HepG2 (cell line): ENCODE results near the gene PHLDB1. TPM values are rescaled to one million over a fixed set of nuclear protein-coding genes. Genes with fewer than 3 reads are reported as not detected.

ENCODE experiments used
- GABPA ChIP-seq, 2 experiments: IDR thresholded peaks; 2 replicates each; pipeline ENCODE4 v1.6.1; 2011 to 2016; ENCODE audit warnings: low read depth in 2 of 2, low read length in 1 of 2, missing biosample characterization in 1 of 2, missing genetic modification characterization in 1 of 2
- PATZ1 ChIP-seq: sonication (generic); formaldehyde crosslinking; IDR thresholded peaks from 2 replicates; pipeline ENCODE4 v1.4.0; 2020; ENCODE audit warnings: missing genetic modification reagents
- ZHX2 ChIP-seq, 2 experiments: sonication (generic) in 1 of 2; formaldehyde crosslinking in 1 of 2; IDR thresholded peaks; 2 replicates each; pipeline versions ENCODE4 v1.6.1 to v1.9.0; 2014 to 2022; ENCODE audit warnings: antibody characterized with exemption in 1 of 2, borderline replicate concordance in 1 of 2, inconsistent platforms in 1 of 2, low read depth in 1 of 2, missing genetic modification reagents in 1 of 2
- polyA plus RNA-seq, 8 experiments: library from polyadenylated mRNA; depleted of rRNA in 3 of 8; stranded (reverse) in 7 of 8; unstranded in 1 of 8; fragments of >200 nt; fragmentation: Illumina TruSeq in 4 of 8; extraction: Trizol in 4 of 8; gene quantifications; 2 replicates each; pipeline versions ENCODE4 v1.2.1 to v1.2.3, GENCODE V29; 2011 to 2016; ENCODE audit warnings: low read depth in 4 of 8, missing spikeins in 1 of 8, mixed read lengths in 1 of 8; ENCODE audit not compliant: insufficient read depth in 1 of 8
- total RNA-seq, 5 experiments: library from RNA; depleted of rRNA; stranded (reverse); fragments of >200 nt; fragmentation: Illumina TruSeq; extraction: Trizol; gene quantifications; 2 replicates each; pipeline ENCODE4 v1.2.3, GENCODE V29; 2016; ENCODE audit warnings: low read depth in 1 of 5

Gene PHLDB1
- total and polyA plus RNA-seq, 2 of the 13 experiments (the other 11 are each of a cell fraction or from before 2014, with no cell fraction given), result 13.8 to 14.2 TPM

- no peak for TF ChIP-seq ZHX2 (IDR thresholded peaks at IDR 0.05; ENCODE audit: low read depth)
- no peak for TF ChIP-seq ZHX2 (CRISPR knock-in tag; IDR thresholded peaks at IDR 0.05; ENCODE audit: borderline replicate concordance)
- peak; percentile 56; the same call in 1 of the 2 replicates for TF ChIP-seq PATZ1
- no peak for TF ChIP-seq GABPA (IDR thresholded peaks at IDR 0.05; ENCODE audit: low read depth, low read length)
- no peak for TF ChIP-seq GABPA (CRISPR knock-in tag; IDR thresholded peaks at IDR 0.05; ENCODE audit: low read depth)
- TF ChIP-seq, all 625 proteins: peak for 5
Observed at GRCh38 chr11:118615282-118615975, 8.0 kb downstream of the PHLDB1 start (continued).
